MM.1S (cell line): ENCODE results near the gene ERMAP.

ENCODE experiments used
- CTCF ChIP-seq: fragments of 300-600 bp; sonication (generic); IDR thresholded peaks from 2 replicates; pipeline ENCODE4 v1.5.1; 2016; ENCODE audit warnings: antibody characterized with exemption, low read length, mixed read lengths
- EZH2phosphoT487 ChIP-seq: fragments of 300-600 bp; sonication (generic); IDR thresholded peaks from 2 replicates; pipeline ENCODE4 v1.6.1; 2018; ENCODE audit warnings: antibody characterized with exemption, low read length

DNA sequence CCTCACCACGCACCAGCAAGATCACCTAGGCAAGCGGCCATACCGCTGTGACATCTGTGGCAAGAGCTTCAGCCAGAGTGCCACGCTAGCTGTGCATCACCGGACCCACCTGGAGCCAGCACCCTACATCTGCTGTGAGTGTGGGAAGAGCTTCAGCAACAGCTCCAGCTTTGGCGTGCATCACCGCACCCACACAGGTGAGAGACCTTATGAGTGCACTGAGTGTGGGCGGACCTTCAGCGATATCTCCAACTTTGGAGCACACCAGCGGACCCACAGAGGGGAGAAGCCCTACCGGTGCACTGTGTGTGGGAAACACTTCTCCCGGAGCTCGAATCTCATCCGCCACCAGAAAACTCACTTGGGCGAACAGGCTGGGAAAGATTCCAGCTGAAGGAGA, 34.5 kb downstream of the ERMAP start:
- TF ChIP-seq CTCF = no peak
- no peak for TF ChIP-seq EZH2phosphoT487
